Activated T-helper 9 cell treated with anti-CD3 and anti-CD28 coated beads, Interleukin-2, amount 50 U/mL, for 16 hours (primary cell): ENCODE measurements around the gene SHROOM3.

ENCODE experiments used
- DNase-seq: peaks from one replicate; pipeline ENCODE4 v3.0.0-alpha.2; 2020; ENCODE audit warnings: low read depth

The SHROOM3 gene

GRCh38 chr4:76494243-76494642 lies 59.2 kb downstream of the SHROOM3 start:
- DNase-seq = no peak

GRCh38 chr4:76494871-76495590 lies 60.0 kb downstream of the SHROOM3 start:
- no peak for DNase-seq

- DNase-seq = no peak
These were observed 63.5 kb downstream of the SHROOM3 start for GRCh38 chr4:76498550-76498949.

DNA sequence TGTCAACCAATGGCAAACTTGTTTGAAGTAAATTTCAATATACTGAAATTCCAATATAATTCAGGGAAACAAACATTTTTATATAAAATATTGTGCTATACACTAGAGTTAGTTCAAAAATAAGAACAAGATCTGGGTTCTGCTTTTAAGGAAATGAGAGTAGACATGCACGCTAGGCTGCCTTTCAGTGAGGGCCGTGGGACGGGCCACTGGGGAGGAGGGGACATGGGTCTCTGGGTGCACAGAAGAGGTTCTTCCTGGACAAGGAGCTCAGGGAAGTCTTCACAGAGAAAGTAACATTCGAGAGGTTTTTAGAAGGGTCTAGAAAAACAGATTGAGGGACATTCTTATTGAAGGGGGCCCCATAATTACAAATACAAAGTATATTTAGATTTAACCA lies 64.4 kb downstream of the SHROOM3 start:
- DNase-seq = no peak

DNA sequence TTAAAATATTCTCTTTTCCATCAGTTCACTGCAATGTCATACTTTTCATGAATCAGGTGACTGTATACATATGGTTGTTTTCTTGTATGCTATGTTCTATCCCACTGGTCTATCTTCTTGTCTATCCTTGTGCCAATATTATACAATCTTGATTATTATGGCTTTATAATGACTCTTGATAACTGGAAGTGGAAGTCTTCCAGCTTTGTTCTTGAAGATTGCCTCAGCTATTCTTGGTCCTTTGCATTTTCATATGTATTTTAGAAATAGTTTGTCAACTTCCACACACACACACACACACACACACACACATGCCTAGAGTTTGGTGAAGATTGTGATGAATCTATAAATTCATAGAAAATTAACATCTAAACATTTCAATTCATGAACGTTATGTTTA lies 67.9 kb downstream of the SHROOM3 start:
- DNase-seq = no peak

DNA sequence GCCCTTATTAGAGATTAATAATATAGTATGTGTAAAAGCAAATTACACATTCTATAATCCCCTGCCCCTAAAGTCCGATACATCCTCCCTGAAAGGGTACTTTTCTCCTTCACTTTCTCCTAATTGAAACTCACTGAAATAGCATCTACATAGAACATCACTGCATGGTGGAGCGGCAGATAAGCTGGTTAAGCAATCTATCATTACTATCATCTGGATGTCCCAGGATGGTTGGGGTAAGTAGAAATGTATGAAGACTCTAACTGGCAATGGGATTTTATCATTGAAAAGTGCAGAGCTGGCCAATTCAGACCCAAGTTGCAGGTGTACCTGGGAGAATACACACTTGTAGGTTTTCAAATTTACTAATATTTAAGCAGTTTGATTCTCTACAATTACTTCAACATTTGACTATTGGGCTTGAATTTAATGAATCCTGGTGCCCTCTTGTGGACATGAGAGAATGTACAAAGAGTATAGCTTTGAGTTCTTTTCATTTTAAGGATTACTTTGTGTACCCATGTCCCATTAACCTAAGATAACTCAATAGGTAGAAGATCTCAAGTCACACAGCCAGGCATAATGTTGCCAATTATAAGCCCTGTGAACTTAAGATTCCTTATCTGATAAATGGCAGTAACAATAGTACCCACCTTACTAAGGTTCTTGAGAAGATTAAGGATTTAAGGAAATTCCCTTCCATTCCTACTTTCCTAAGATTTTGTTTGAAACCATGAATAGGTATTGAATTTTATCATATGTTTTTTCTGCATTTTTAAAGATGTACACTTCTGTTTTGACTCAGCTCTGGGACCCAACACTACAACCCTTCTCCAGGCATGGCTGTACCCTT lies 69.8 kb downstream of the SHROOM3 start:
- no peak for DNase-seq

DNA sequence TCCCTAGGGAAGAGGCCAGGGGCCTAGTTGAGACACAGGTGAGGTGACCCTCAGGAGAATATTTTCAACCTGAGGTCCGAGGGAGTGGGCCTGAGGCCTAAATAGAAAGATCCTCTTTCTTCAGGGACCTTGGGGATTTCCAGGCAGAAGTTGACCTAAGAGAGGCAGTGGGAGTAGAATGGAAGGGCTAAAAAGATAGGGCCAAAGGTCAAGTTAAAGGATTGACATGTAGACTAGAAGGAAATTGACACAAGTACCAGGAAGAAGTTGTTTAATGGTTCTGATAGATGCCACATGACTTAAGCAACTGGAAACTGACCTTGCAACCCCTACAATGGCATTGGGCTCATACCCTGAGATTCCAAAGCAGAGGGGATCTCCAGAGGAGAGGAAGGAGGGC lies 76.9 kb downstream of the SHROOM3 start:
- DNase-seq = no peak

- no peak for DNase-seq
These were observed 78.5 kb downstream of the SHROOM3 start for GRCh38 chr4:76513482-76513881.

GRCh38 chr4:76514087-76514486 lies 79.1 kb downstream of the SHROOM3 start:
- DNase-seq = no peak

DNA sequence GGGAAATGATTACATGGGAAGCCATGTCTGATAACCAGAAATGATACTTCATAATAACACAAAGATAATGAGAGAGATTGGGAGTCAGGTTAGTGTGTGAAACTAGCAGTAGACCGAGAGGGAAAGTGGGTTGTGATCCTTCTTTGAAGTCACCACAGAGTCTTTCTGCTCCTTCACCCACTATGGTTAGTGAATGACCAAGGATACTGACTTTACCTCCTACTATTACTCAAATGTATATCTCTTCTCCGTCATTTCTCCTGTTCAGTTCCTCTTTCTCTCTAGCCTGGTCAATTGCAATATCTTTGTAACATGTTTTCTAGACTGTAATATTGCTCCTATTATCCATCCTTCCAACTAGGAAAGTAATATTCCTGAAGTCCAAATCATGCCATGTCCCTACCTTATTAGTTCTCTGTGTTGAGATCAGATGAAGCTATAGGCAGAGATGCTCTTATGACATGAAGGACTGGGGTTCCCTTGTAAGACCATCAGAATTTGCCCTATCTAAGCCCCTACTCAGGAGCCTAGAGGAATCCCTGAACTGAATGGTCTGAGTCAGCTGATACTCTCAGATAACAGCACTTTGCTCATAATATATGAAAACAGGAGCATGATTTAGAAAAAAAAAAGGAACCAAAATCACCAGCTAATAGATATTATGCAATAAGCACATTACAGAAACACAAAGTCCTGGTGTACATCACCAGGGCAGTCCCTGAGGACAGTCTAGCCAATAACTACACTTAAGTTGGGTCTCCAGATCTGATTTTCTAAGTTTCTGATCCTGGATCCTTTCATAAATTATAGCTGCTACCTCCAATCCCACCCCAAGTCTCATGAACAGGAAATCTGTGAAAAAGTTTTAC lies 81.2 kb downstream of the SHROOM3 start:
- no peak for DNase-seq

DNA sequence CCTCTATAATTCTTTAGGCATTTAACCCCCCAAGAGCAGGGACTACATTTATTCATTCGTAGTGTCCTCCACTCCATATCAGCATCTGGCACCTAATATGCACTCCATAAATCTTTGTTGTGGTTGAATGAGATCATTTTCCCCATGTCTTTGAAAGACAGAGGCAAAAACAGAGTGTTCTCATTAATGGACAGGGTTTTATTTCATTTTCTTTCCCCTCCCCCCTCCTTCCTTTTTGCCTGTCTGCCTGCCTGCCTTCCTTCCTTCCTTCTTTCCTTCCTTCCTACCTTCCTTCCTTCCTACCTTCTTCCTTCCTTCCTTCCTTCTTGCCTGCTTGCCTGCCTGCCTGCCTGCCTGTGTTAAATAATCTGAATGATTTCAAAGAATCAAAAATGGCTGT lies 83.2 kb downstream of the SHROOM3 start:
- no peak for DNase-seq

GRCh38 chr4:76523593-76523992 lies 88.6 kb downstream of the SHROOM3 start:
- no peak for DNase-seq

DNA sequence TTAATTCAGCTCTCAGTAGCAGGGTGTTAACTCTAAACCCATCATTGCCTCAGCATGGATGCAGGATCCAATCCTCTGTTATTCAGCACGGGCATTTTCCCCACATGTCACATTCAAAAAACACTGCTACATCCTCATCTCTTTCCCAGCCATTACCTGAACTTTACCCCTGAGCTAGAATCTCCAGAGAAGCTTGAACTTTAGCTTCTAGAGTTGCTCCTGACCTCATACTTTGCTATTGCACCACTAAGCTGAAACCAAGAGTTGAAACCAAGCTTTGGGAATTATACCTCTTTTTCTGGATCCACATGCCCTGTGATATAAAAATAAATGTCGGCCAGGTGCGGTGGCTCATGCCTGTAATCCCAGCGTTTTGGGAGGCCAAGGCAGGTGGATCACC lies 90.7 kb downstream of the SHROOM3 start:
- no peak for DNase-seq

DNA sequence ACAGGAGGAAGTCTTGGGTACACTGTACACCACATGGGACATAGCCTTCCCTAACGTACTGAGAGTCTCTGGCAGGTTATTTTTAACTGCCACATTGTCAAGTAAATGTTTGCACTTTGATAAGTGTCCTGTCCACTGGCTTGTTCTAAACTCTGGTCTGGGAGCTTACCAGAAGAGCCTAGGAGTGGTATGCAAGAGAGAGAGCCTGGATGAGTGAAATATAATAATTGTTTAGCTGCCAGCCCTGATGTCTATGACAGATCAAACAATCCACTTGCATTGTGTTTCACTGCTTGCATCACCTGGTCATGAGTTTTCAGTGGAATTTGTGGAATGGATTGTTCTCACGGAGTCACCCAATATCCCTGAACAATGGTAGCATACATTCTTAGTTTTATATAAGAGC lies 91.6 kb downstream of the SHROOM3 start:
- DNase-seq = no peak

GRCh38 chr4:76527666-76528065 lies 92.6 kb downstream of the SHROOM3 start:
- no peak for DNase-seq

GRCh38 chr4:76531597-76531996 lies 96.6 kb downstream of the SHROOM3 start:
- no peak for DNase-seq

DNA sequence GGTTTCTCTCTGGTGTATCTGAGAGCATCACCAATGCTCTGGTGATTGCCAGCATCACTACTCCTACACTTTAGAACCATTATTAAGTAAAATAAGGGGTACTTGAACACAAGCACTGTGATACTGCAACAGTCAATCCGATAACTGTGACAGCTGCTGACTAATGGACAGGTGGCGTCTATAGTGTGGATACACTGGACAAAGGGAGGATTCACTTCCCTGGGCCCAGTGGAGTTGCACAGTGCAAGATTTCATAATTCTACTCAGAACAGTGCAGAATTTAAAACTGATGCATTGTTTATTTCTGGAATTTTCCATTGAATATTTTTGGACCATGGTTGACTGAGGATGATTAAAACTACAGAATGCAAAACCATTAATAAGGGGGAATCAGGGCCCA lies 97.8 kb downstream of the SHROOM3 start:
- DNase-seq = no peak

- no peak for DNase-seq
These were observed 98.3 kb downstream of the SHROOM3 start for GRCh38 chr4:76533314-76533713.

DNA sequence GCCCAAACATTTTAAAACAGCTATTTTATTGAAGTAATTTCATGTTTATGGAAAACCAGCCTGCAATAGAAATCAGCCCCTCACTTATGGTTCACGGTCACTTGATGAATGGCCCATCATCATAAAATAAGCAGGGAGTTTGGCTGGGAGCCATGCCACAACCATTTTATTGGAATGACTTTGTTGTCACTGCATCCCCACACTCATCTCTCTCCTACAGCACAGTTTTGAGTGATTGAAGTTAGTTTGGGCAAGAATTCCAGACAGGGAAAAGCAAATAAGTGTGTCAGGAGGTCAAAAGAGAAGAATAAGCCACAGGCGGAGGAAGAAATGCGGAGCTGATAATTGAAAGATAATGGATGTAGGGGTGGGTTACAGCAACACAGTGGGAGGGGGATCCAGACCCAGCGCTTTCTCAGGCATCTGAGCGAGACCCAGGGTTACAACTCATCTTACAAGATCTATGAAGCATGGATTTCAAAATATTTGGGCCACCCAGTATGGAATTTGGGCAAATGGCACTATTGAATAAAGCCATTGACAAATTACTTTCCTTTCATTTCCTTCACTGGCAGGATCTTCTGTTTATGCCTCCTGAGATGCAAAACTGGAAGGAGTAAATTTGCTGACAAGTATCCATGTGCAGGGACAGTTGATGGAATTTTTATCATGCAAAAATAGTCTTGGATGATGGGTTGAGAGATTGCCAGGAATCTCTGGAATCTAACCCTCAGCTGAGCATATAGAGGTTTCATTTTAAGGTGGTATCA lies 100.8 kb downstream of the SHROOM3 start:
- no peak for DNase-seq

GRCh38 chr4:76536373-76536689 lies 101.3 kb downstream of the SHROOM3 start:
- DNase-seq = no peak

DNA sequence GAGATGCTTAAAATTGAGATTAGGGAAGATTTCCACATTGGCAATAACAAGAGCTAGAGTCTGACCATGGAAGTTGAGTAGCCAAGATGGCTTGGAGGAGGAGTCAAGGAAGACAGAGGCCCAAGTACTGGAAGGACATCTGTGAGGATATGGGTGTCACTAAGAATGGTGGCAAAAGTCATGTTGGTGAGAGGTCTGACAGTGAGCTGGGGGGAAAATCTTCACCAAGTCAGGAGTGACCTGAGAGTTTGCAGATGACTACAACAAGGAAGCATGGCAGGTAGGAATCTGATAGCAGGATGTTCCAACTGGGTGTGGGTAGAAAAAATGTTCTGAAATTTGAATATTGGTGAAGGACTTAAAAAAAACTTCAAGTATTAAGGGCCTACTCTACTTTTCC lies 103.3 kb downstream of the SHROOM3 start:
- no peak for DNase-seq

DNA sequence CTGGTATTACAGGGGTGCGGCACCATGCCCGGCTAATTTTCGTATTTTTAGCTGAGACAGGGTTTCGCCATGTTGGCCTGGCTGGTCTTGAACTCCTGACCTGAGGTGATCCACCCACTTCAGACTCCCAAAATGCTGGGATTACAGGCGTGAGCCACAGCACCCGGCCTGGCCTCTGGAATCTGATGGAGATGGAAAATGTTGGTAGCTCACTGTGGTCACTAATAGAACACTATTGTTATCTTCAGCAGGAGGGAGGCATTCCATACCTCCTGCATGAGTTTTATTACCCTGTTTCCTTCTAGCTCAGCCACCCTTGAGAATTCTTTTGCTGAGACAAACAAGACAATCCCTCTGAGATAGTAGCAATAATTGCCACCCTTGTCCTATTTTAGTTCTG lies 105.0 kb downstream of the SHROOM3 start:
- DNase-seq = no peak
